ENCODE measurements around the gene IKZF1.
A peak's percentile ranks its signal among the peaks of the same experiment; 100 is the strongest.

The IKZF1 gene

GRCh38 chr7:50418526-50419290, 114.2 kb downstream of the IKZF1 start:
- DNase-seq = no peak

- no peak for DNase-seq
Measured at GRCh38 chr7:50421043-50421442, 116.5 kb downstream of the IKZF1 start.

GRCh38 chr7:50422858-50423257, 118.3 kb downstream of the IKZF1 start:
- no peak for DNase-seq

- DNase-seq = no peak
Measured at GRCh38 chr7:50423860-50424259, 119.3 kb downstream of the IKZF1 start.

DNA sequence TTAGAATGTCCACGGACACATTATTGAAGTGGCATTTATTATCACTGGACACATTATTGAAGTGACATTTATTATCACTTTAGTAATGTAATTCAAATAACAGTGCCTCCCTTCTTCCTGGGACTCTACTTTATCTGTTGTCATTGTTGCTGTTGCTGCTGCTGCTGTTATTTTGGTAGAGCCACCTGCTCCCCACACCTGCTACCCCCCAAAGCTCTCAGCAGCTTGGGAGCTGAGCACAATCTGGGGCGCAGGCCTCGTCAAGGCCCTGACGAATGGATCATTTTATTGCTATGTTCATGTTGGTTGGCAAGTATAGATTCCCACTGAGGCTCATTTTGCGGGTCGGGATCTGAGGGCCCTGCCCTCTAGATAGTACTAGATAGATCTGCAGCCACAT, 120.8 kb downstream of the IKZF1 start:
- DNase-seq = no peak

GRCh38 chr7:50426280-50427045, 121.9 kb downstream of the IKZF1 start:
- no peak for DNase-seq

DNA sequence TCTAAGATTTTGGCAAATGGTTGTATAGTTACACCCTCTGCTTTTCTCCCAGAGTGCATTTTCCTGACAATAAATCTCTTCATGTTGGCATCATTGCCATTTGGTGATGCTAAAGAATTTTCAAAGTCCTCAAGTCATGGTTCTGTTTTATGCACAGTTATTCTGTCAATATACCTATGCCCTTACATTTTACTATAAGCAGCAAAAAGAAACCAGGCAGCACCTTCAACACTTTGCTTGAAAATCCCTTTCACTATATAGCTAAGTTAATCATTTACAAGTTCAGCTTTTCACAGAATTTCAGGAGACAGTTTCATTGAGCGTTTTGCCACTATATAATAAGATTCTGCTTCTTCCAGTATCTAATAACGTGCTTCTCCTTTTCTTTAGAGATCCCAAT, 123.0 kb downstream of the IKZF1 start:
- DNase-seq = no peak

- no peak for DNase-seq
Measured at GRCh38 chr7:50428911-50429310, 124.4 kb downstream of the IKZF1 start.

- DNase-seq = no peak
Measured at GRCh38 chr7:50431316-50431715, 126.8 kb downstream of the IKZF1 start.

DNA sequence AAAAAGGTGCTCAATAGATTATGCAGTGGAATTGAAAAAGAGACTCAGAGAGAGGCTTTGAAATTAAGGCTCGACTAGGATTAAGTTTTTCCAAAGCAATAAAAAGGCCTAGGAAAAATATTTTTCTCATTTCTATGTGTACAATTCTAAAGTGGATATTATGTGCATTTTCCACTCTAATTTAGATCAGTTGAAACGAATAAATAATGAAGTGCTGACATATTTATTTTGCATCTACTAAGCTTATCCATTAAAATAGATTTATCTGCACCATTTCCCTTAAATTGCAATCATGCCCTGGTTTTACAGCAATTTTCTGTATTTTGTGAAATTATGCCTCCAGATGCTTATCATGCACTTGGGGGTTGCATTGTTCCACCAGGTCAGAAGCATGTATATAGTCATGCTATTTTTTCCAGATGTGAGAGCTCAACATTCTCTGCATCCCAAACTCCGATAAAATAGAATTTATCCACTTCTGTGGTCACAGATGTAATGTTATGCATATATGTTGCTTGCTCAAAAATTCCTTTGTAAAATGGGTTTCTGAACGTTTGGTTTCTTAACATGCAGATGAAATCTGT, 127.3 kb downstream of the IKZF1 start:
- DNase-seq = no peak

DNA sequence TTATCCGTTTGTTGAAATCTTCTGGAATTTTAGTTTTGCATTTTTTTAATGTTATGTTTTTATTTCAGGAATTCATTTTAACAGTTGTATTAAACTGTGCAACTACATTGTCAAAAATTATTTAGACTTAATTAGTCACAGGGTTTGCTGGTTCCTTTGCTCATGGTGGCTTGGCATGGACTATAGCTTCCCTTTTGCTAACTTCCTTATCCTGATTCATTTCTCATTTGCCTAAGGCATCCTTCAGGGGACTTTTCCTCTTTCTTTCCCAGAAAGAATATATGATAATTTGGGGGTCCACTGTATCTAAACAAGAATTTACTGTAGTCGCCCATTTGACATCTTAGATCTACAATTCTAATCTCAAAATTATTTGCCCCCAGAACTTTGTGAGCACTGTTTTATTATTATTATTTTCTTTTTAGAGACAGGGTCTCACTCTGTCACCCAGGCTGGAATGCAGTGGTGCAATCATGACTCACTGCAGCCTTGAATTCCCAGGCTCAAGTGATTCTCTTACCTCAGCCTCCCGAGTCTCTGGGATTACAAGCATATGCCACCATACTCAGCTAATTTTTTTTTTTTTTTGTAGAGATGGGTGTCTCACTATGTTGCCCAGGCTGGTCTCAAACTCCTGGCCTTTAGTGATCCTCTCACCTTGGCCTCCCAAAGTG, 131.8 kb downstream of the IKZF1 start:
- DNase-seq = no peak

- DNase-seq = no peak
Measured at GRCh38 chr7:50446542-50446960, 142.0 kb downstream of the IKZF1 start.

GRCh38 chr7:50448823-50449222, 144.3 kb downstream of the IKZF1 start:
- DNase-seq = no peak

- no peak for DNase-seq
Measured at GRCh38 chr7:50449501-50449880, 145.0 kb downstream of the IKZF1 start.

GRCh38 chr7:50449881-50450589, 145.5 kb downstream of the IKZF1 start, which contains the start of gene FIGNL1:
TSS of gene FIGNL1 (minus strand) at chr7:50450350. CDS start at chr7:50447287, 3,063 bp downstream.
- DNase-seq = peak; percentile 87

- DNase-seq = no peak
Measured at GRCh38 chr7:50450590-50451032, 146.1 kb downstream of the IKZF1 start.

Measured in COR-L47 (cell line).